GM19099 (cell line): ENCODE results near the gene NKX3-2.

ENCODE experiments used
- POLR2A ChIP-seq: IDR thresholded peaks from 3 replicates; pipeline ENCODE4 v1.6.1; 2011; ENCODE audit warnings: low read depth; ENCODE audit not compliant: insufficient read length; ENCODE audit errors: extremely low read depth

Gene NKX3-2

GRCh38 chr4:13515268-13515667 is 29.0 kb downstream of the NKX3-2 start:
- TF ChIP-seq POLR2A: no peak

DNA sequence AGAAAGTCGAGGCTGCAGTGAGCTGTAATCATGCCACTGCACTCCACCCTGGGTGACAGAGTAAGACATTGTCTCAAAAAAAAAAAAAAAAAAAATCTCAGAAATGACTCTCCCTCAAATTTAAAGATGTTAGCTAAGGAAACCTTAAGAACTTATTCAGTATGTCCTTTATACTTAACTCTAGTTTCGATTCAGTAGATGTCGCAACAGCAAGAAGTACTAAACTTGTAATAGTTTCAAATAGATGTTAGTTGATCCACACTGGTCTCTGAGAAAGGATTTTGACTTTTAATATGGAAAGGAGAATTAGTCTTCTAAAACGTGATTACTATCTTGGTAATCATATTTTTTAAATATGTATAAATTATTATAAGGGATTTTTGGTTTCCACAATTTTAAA is 29.6 kb downstream of the NKX3-2 start:
- no peak for TF ChIP-seq POLR2A

- TF ChIP-seq POLR2A: no peak
These were observed 33.2 kb downstream of the NKX3-2 start for GRCh38 chr4:13511101-13511500.

DNA sequence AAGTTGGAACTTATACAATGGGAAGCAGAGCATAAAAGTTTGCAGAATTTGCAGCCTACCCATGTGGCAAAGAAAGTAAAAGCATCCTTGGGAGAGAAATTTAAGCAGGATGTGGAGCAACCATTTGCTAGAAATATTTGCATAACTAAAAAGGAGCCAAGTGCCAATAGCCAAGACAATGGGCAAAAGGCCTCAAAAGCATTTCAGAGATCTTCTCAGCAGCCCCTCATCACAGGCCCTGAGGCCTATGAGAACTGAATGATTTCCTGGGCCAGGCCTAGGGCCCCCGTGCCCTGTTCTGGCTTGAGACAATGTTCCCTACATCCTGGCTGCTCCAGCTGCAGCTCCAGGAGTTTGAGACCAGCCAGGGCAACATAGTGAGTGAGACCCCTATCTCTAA is 34.9 kb downstream of the NKX3-2 start:
- no peak for TF ChIP-seq POLR2A

GRCh38 chr4:13504374-13504773 is 39.9 kb downstream of the NKX3-2 start:
- TF ChIP-seq POLR2A: no peak

DNA sequence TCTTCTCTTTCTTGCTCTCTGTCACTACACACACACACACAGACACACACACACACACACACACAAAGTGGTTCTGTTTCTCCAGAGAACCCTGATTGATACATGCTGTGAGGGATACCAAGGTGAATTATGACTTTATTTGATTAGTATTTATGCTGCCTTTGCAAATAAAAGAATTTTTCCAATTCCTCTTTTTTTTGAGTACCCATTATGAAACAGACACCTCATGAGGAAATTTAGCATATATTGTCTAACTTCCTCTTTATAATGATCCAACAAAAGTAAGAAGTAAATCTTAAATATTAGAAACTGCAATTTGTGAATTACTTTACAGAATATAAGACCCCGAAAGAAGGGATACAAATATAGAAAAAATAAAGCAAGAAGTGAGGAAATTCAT is 45.8 kb downstream of the NKX3-2 start:
- no peak for TF ChIP-seq POLR2A

- TF ChIP-seq POLR2A: no peak
These were observed 47.7 kb downstream of the NKX3-2 start for GRCh38 chr4:13496605-13497004.

DNA sequence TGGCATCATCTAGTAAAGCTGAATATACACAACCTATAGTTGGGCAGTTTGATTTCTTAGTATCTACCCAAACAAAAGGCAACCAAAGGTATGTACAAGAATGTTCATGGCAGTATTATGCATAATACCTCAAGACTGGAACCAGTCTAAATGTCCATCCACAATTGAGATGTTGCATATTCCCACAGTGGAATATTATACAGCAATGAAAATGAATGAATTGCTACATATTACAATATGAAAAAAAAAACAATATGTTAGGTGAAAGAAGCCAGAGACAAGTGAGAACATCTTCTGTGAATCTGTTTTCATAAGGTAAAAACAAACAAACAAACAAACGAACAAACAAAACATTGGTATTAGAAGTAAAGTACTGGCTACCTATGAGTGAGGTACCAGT is 48.6 kb downstream of the NKX3-2 start:
- TF ChIP-seq POLR2A: no peak

DNA sequence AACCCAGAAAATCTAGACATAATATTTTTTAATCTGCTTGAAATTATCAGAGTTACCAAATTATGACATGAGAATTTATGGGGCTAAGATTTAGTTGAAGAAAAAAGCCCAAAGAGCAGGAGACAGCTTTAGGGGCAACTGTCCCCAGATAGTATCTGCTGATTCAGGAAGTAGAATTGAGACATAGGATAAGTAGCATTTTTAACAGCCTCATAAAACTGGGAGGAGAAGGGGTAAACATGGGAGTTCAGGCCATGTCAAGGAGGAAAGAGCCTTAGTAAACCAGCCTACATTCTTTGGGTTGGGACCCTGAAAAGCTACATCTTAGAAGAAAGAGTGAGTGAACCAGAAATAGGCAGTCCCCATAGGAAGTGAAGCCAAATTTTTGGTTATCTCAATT is 50.5 kb downstream of the NKX3-2 start:
- TF ChIP-seq POLR2A: no peak

- no peak for TF ChIP-seq POLR2A
These were observed 51.6 kb downstream of the NKX3-2 start for GRCh38 chr4:13492747-13493146.
